ENCODE results near the gene ATP8A1.

Gene ATP8A1

DNA sequence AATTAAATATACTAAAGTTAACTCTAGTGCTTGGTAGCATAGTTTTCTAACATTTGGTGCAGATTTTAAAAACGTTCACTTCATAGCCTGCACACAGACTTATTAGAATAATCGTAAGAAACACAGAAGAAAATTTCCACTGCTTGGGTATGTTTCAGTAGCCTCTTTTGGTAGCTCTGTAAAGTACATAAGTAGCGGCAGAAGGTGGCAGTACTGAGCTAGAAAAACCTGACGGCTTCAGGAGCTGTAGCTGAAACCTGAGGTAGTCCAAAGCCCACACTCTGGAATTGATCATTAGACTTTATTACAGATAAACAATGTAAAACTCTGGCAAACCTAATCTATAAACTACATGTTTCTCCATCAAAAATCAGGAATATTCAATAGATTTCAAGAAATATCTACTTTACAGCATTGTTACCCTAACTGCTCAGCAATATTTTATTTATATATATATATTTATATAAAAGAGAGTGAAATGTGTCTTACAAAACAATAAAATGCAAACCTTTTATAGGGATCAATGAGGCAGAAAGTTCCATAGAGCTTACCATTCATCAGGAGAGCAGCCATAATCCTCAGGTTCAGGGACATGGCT is 88.2 kb downstream of the ATP8A1 start:
- DNase-seq (ENCODE audit: low spot score): peak; percentile 63

DNA sequence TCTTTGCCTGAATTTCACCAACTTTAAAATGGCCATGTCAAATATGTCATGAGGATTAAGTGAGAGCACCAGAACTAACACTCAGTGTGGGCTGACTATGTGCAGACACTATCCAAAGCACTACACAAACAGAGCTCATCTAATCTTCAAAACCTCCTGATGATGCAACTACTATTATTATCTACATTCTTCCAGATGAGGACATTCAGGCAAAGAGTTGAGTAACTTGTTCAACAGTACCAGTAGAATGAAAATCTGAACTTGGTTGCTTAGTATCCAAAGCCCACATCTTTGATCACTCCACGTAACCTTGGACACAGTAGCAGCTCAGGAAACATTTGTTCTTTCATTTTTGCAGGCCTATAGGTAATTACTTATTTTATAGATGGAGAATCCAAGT is 90.1 kb downstream of the ATP8A1 start:
- DNase-seq (ENCODE audit: low spot score): no peak

DNA sequence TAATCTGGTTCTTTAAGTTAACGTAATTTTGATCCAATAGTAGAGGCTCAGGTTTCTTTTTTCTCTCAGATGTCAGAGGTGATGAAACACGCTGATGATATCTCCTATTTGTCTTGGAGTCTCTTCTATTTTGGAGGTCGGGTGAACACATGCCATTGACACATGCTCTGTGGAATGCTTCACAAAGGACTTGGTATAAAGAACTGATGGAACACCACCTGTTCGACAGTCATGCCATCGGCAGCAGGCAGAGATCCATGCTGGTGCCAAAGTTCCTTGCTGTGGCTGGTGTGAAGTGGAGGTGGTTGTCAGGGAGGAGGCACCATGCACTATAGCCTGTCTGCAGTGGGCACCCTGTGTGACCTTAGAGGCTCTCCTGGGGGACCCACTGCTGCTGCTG is 94.9 kb downstream of the ATP8A1 start:
- no peak for DNase-seq (ENCODE audit: low spot score)

DNA sequence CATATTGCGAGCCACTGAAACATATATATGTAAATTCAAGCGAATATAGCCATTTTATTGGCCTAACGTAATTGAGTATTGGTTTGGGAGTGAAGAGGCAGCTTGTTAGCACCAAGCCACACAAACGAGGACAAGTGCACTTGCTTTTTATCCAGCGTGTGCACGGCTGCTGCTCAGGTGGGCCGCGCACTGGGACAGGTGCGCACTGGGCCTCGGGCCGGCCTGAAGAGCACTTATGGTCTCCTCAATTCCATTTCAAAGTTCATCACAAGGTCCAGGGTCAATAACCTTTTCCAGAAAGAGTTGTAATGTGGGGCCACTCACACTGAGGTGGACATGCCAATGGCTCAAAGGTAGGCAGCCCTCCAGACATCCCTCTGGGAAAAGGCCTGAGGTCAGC is 95.9 kb downstream of the ATP8A1 start:
- DNase-seq (ENCODE audit: low spot score): no peak

GRCh38 chr4:42560467-42560861 is 96.4 kb downstream of the ATP8A1 start:
- DNase-seq (ENCODE audit: low spot score): no peak

DNA sequence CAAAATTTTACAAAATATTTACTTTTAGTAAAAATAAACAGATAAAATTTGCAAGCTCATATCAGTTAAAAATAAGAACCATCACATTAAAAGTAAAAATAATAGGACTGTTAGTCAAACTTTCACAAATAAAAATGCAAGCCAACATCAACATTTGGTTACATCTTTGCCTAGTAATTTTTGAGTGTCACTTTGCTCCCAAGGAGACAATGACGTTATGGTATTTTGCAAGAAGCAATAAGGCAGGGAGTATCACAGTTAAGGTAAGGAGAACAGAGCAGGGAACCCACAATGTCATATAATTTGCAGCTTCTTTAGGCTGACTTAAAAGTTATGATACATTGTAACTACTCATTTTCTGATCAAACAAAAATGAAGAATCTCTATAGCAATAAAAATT is 98.7 kb downstream of the ATP8A1 start:
- DNase-seq (ENCODE audit: low spot score): no peak

DNA sequence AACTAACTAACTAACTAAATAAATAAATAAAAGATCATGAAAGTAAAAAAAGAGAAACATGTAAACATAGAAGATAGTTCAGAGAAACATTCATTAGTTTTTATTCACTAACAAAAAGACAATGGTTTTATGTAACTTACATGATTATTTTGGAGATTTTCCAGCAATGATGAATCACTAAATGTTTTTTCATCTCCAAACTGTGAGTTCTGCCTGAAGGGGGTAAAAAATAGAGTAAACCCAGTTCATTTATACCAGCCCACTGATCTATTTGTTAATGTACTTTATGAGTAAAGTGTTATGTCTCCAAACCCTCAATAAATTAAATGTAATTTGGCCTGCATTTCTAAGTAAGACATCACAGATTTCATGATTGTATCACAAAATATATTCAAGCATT is 101.1 kb downstream of the ATP8A1 start:
- DNase-seq (ENCODE audit: low spot score): no peak

DNA sequence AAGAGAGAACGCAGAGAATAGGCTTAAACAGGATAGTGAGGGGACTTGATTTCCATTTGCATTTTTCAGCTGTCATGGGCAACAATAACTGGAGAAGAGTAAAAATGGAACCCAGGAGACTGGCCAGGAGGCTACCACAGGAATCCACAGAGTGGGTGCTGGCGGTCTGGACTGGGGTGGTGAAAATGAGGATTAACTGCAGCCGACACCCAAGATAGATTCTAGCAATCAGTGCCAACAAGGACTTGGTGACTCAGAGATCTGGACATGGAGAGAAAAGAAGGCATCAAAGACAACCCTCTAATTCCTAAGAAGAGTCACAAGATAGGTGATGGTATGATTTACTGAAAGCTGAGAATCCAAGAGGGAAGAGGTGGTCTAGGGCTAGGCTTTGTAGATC is 102.8 kb downstream of the ATP8A1 start:
- no peak for DNase-seq (ENCODE audit: low spot score)

GRCh38 chr4:42549896-42550295 is 107.0 kb downstream of the ATP8A1 start:
- no peak for DNase-seq (ENCODE audit: low spot score)

DNA sequence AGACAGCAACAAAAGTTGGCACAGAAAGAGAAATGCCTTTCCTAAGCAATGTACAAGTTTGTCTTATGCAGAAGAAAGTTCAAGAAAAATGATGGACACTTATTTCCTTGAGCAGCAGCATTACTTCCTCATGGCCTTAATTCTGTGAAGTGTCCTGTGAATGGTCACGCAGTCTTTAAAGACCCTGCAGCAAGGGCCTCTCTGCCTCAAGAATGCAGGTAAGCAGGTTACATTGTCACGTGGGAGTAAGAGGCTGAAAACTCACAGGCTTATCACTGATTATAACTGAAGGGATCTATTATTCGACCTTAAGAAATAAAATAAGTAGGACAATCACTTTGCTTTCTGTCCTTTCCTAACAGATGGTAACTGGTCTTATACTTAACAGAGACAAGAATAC is 109.1 kb downstream of the ATP8A1 start:
- DNase-seq (ENCODE audit: low spot score): no peak

DNA sequence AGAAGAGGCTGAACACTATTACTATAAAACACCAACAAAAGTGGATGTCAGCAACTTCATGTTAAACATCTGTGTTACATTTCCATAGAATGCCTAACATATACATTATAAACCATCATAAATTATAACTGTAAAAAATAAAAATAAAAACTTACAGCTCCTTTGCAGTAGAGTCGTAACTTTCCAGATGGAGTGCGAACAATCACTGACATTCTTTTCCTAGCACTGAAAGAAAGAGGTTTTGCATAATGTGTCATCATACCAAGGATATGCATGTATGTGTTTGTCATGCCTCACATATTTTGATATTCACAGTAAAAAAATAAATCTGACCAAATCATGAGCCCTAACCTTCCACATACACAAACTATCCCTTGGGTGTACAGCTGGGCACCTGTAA is 113.1 kb downstream of the ATP8A1 start:
- no peak for DNase-seq (ENCODE audit: low spot score)

GRCh38 chr4:42543126-42543525 is 113.8 kb downstream of the ATP8A1 start:
- no peak for DNase-seq (ENCODE audit: low spot score)

GRCh38 chr4:42541647-42542046 is 115.3 kb downstream of the ATP8A1 start:
- DNase-seq (ENCODE audit: low spot score): no peak

DNA sequence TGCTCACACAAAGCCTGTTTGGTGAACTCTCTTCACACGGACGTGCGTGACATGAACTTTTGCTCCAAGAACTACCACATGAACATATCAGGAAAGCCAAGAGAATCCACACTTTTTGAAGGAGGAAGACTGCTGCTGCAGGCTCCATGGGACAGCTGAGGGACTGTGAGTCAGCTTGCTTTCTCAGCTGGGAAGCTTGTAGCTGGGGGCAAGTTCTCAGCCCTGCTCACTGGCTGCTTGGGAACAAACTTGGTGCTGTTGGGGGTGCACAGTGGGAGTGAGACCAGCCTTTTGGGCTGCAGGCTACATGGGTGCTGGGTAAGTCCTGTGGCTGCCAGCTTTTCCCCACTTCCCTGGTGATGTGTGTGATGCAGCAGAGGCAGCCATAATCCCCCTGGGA is 123.9 kb downstream of the ATP8A1 start:
- DNase-seq (ENCODE audit: low spot score): no peak

GRCh38 chr4:42531341-42532030 is 125.4 kb downstream of the ATP8A1 start:
- no peak for DNase-seq (ENCODE audit: low spot score)

DNA sequence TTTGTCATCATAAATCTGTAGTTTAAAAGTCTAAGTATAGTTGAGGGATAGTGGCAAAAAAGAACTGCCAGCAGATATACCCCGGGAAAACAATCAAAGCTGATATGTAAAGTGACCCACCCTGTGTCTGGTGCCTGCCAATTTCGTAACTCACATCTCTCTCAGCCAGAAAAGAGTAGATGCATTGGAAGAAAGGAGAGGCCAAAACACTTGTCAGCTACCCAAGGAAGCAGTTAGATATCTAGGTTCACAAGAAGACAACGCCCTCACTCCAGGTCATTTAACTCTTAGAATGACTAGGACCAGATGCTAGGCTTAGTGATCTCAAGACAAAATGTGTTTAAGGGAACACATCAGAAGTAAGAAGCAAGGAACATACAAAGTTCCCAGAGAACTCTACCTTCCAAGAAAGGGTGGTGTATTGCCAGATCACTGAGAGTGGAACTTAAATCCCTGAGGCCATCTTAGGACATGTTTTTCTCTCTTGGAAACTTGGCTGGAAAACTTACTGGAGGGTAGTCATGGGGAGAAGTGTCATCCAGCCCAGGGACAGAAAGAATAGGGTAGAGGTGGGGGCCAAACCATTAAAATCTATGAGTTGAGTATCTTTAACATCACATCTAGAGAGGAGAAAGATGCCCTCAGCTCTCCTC is 133.7 kb downstream of the ATP8A1 start:
- no peak for DNase-seq (ENCODE audit: low spot score)

DNA sequence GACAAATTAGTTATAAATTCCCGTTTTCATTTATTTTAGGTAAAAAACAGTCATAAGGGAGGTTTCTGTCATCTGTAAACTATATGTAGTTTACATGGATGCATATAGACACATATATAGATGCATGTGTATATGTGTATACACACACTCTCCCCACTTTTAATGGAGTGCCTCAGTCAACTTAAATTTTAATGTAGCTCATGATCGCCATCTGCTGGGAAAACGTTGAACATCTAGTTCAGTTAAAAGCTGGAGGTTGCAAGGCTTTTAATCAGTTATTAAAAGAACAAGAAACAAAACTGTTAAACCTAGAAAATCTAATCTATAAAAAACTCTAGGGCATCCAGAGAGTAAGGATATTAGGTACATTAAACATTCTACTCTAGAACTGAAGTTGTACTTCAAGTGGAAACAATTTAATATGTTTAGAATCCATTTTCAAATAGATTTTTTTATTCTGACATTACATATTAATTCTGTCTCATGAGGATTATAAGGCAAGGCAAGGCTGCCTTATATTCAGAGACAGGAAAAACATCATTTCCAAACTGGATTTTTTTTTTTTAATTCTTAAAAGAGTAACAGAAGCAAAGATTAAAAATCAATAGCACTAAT is 137.0 kb downstream of the ATP8A1 start:
- peak; percentile 44 for DNase-seq (ENCODE audit: low spot score)

DNA sequence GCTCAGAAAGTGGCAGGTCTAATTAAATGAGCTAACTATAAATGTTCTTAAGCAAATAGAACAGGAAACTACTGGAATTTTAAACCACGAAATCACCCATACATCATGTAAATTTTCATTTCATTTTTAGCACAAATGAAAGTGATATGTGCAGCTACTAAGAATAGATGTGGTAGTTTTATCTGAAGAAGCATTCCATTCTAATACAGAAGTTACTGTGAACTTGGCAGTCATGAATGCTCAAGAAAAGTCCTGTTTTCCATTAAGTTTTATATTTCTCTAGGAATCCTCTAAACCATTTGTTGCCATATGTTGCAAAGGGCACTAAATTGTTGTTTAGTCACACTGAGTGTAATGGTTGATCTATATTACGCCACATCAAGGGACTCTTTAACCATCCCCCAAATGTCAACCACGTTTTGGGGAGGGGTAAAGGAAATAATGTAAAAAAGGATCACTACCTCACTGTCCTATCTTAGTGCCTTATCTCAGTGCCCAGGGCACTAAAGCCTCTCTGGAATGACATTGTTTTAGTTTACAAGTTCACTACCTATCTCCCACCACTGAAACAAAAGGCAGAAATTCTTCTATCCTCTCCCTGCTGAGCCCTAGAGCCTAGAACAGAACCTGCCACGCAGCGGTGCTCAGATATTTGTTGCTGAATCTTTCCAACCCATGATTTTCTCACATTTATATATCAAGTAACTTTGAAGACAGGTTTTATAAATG is 141.6 kb downstream of the ATP8A1 start:
- peak; percentile 19 for DNase-seq (ENCODE audit: low spot score)

DNA sequence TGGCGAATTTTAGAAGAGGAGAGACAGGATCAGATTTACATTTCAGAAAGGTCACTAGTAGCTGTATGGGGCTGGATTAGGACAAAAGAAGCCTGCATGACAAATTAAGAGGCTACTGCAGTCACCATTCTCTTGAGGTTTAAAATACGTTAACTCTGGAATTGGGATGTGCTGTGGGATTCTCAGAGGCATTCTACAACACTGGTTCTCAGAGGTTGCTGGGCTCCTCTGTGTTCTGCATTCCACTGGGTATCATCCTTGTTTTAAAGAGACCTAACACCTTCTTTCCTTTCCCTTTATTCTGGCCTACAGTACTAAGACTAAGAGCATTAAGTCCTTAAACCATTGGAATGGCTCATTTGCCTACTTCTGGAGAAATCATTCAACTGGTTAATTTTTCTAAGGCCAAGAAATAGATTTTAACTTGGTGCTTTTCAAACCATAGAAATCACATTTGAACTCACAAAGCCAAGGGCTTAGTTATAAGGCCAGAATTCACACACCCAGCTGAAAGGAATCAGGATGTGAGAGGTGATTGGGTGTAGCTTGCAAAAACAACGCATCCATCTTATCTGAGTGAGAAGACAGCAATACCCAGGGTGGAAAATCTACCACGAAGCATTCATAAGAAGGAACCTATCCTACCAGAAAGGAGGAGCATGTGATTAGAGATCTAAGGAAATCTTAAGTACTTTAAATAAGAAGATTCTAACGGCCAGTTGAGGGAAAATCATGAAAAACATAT is 143.0 kb downstream of the ATP8A1 start:
- DNase-seq (ENCODE audit: low spot score): no peak

GRCh38 chr4:42512226-42512625 is 144.7 kb downstream of the ATP8A1 start:
- DNase-seq (ENCODE audit: low spot score): no peak

GRCh38 chr4:42510225-42510624 is 146.7 kb downstream of the ATP8A1 start:
- no peak for DNase-seq (ENCODE audit: low spot score)

Measured in GM03348 (cell line).